A673 (cell line): ENCODE data around the gene TOPORS. TPM values are rescaled to one million over a fixed set of nuclear protein-coding genes. Genes with fewer than 3 reads are reported as not detected.

Experiments
- BruUV-seq: library from RNA; stranded (reverse); fragments of 400-500 nt; replicated peaks from 2 replicates; lab custom pipeline; 2021; lab: Mats Ljungman, UMichigan
- CTCF ChIA-PET: fragments of 300-600 bp; sonication (Branson Sonifier 250); formaldehyde crosslinking; loops from one replicate; lab custom pipeline; 2022; ENCODE audit warnings: antibody characterized with exemption; lab: Charles Lee
- POLR2A ChIA-PET: fragments of 300-600 bp; sonication (Branson Sonifier 250); formaldehyde crosslinking; loops from one replicate; lab custom pipeline; 2022; ENCODE audit warnings: antibody characterized with exemption; ENCODE audit not compliant: low non-redundant PET; lab: Charles Lee
- DNase-seq: peaks from one replicate; pipeline ENCODE4 v3.0.0-alpha.2; 2015; ENCODE audit warnings: low spot score
- H3K27ac ChIP-seq: fragments of 200-600 bp; sonication (generic); 2 replicates; pipeline ENCODE4 v1.5.1; 2016; ENCODE audit warnings: mixed run types, low read depth, mild to moderate bottlenecking, mixed read lengths, antibody characterized with exemption, low read length; ENCODE audit not compliant: poor library complexity, severe bottlenecking
- H3K27me3 ChIP-seq: fragments of 200-600 bp; sonication (generic); replicated peaks from 2 replicates; pipeline ENCODE4 v1.6.1; 2017; ENCODE audit warnings: mixed run types, low read depth, mild to moderate bottlenecking, mixed read lengths, antibody characterized with exemption, low read length; ENCODE audit not compliant: insufficient read depth, poor library complexity
- H3K36me3 ChIP-seq: fragments of 200-600 bp; sonication (generic); 2 replicates; pipeline ENCODE4 v1.6.1; 2016; ENCODE audit warnings: mixed run types, mild to moderate bottlenecking, mixed read lengths, antibody characterized with exemption, low read length; ENCODE audit not compliant: insufficient read depth, poor library complexity, severe bottlenecking
- H3K4me1 ChIP-seq: fragments of 200-600 bp; sonication (generic); 2 replicates; pipeline ENCODE4 v1.6.1; 2017; ENCODE audit warnings: mixed run types, mild to moderate bottlenecking, mixed read lengths, antibody characterized with exemption, low read length; ENCODE audit not compliant: insufficient read depth, poor library complexity, severe bottlenecking
- H3K4me3 ChIP-seq: fragments of 200-600 bp; sonication (generic); 2 replicates; pipeline ENCODE4 v1.5.1; 2016; ENCODE audit warnings: low read depth, mixed run types, mild to moderate bottlenecking, mixed read lengths, low read length; ENCODE audit not compliant: poor library complexity, severe bottlenecking
- H3K9me3 ChIP-seq: fragments of 200-600 bp; sonication (generic); 2 replicates; pipeline ENCODE4 v1.6.1; 2016; ENCODE audit warnings: mixed run types, low read depth, mild to moderate bottlenecking, mixed read lengths, antibody characterized with exemption, low read length; ENCODE audit not compliant: poor library complexity, severe bottlenecking
- EZH2 ChIP-seq: fragments of 200-600 bp; sonication (generic); IDR thresholded peaks from 2 replicates; pipeline ENCODE4 v1.6.1; 2017; ENCODE audit warnings: borderline replicate concordance, low read depth, mild to moderate bottlenecking, mixed read lengths, antibody characterized with exemption, low read length; ENCODE audit not compliant: poor library complexity, severe bottlenecking
- intact Hi-C: fragments of 100-400 bp; cut with micrococcal nuclease; formaldehyde crosslinking; loops from one replicate; pipeline ENCODE4 v1.10.0; 2022; ENCODE audit not compliant: unreplicated experiment
- total RNA-seq: library from RNA; stranded (reverse); gene quantifications from 2 replicates; pipeline ENCODE4 v1.2.3, GENCODE V29; 2021
- TF ChIP-seq, protein P1 (sequence below): fragments of 300-800, 200-600 bp; sonication (generic); conservative IDR thresholded peaks from 2 replicates; pipeline ENCODE4 v1.5.1; 2017; ENCODE audit warnings: low read depth, mild to moderate bottlenecking, antibody characterized with exemption, low read length, moderate library complexity, mixed read lengths

The TOPORS gene
- total RNA-seq, 1 experiment from 2014 or later: 25.3 TPM

DNA sequence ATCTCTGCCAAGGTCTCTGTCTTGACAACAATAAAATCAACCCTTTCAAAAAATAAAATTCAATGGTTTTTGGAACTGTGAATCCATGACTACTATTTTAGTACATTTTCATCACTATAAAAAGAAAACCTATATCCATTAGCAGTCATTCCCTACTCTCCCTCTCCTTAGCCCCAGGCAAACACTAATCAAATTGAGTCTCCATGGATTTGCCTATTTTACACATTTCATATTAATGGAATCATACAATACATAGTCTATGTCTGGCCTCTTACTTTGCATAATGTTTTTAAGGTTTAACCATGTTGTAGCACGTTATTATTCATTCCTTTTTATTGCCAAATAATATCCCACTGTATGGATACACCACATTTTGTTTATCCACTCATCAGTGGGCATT is 50.5 kb downstream of the TOPORS start:
- Histone ChIP-seq H3K4me1 (no peaks in the 10 kb centered on the region), H3K27me3 (no peaks in the 10 kb centered on the region), H3K36me3 (no peaks in the 10 kb centered on the region), H3K9me3 (no peaks in the 10 kb centered on the region), H3K27ac (no peak overlapping the region), H3K4me3 (no peak overlapping the region)
- CTCF ChIA-PET: no interaction called here
- no peak for DNase-seq
- POLR2A ChIA-PET: no interaction called here
- intact Hi-C loops: loop anchor here (10.0 kb wide), 1 partner anchor 63 kb away; no protein-coding TSS in a partner anchor
- TF ChIP-seq, protein P1, sequence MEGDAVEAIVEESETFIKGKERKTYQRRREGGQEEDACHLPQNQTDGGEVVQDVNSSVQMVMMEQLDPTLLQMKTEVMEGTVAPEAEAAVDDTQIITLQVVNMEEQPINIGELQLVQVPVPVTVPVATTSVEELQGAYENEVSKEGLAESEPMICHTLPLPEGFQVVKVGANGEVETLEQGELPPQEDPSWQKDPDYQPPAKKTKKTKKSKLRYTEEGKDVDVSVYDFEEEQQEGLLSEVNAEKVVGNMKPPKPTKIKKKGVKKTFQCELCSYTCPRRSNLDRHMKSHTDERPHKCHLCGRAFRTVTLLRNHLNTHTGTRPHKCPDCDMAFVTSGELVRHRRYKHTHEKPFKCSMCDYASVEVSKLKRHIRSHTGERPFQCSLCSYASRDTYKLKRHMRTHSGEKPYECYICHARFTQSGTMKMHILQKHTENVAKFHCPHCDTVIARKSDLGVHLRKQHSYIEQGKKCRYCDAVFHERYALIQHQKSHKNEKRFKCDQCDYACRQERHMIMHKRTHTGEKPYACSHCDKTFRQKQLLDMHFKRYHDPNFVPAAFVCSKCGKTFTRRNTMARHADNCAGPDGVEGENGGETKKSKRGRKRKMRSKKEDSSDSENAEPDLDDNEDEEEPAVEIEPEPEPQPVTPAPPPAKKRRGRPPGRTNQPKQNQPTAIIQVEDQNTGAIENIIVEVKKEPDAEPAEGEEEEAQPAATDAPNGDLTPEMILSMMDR: no peak
- TF ChIP-seq EZH2: no peak
- BruUV-seq: no TSS peak

DNA sequence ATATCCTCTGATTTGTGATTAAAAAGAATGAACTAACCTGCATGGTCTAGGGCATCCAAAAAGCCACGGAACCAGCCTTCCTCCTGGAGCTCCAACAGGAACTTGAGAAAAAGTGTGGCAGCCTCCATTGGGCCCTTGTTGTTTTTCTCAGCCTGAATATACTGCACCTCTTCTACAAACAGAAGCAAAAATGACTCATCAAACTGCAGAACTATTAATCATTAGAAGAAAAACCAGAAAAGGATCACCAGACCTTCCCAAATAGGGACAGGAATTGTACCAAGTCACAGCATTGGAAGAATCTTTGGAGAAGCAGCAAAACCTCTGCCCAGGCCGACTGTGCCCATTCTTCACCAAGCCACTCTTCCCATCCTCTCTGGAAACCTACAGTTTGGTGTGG is 51.6 kb downstream of the TOPORS start:
- POLR2A ChIA-PET: no interaction called here
- Histone ChIP-seq H3K27ac (no peak overlapping the region), H3K4me1 (no peaks in the 10 kb centered on the region), H3K27me3 (no peaks in the 10 kb centered on the region), H3K9me3 (no peaks in the 10 kb centered on the region), H3K4me3 (no peak overlapping the region), H3K36me3 (no peaks in the 10 kb centered on the region)
- no peak for TF ChIP-seq EZH2
- TF ChIP-seq, protein P1: no peak
- intact Hi-C loops: loop anchor here (10.0 kb wide), 1 partner anchor 64 kb away; no protein-coding TSS in a partner anchor
- CTCF ChIA-PET: no interaction called here
- BruUV-seq: no TSS peak
- DNase-seq: no peak

DNA sequence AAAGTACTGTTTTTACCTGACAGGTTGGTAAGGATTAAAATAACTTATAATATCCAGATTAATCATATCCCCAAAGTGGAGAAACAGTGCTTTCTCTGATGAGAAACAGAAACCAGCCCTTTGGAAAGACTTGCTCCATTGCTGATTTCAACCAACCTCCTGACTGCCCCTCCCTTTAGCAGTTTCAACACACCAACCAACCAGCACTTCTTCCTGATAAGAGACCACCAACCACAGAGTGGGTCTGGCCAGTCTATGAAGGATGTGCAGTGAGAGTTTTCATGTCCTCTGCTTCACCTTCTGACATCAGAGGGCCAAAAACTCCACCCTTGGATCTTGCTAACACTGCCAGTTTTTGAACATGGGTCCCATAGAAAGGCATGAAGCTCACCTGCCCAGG is 54.5 kb downstream of the TOPORS start:
- Histone ChIP-seq H3K36me3 (no peaks in the 10 kb centered on the region), H3K4me1 (no peaks in the 10 kb centered on the region), H3K4me3 (no peak overlapping the region), H3K27me3 (no peaks in the 10 kb centered on the region), H3K9me3 (no peaks in the 10 kb centered on the region), H3K27ac (no peak overlapping the region)
- no peak for DNase-seq
- ChIA-PET POLR2A (no interaction called here), CTCF (no interaction called here)
- TF ChIP-seq, protein P1: no peak
- no peak for TF ChIP-seq EZH2
- intact Hi-C loops: no loop called here
- BruUV-seq: no TSS peak
